HG02571 (cell line): ENCODE results near the gene PDXDC1.
"Not testable (repeated sequence)": the region's sequence is repeated elsewhere in the genome, so short reads cannot be mapped to it uniquely, and the experiment has no call there.

Experiments
- ATAC-seq: cut with Tn5 transposase; IDR thresholded peaks from one replicate; pipeline ENCODE4 v1.9.1; 2021; ENCODE audit warnings: mild to moderate bottlenecking, moderate library complexity; ENCODE audit not compliant: unreplicated experiment

The PDXDC1 gene

DNA sequence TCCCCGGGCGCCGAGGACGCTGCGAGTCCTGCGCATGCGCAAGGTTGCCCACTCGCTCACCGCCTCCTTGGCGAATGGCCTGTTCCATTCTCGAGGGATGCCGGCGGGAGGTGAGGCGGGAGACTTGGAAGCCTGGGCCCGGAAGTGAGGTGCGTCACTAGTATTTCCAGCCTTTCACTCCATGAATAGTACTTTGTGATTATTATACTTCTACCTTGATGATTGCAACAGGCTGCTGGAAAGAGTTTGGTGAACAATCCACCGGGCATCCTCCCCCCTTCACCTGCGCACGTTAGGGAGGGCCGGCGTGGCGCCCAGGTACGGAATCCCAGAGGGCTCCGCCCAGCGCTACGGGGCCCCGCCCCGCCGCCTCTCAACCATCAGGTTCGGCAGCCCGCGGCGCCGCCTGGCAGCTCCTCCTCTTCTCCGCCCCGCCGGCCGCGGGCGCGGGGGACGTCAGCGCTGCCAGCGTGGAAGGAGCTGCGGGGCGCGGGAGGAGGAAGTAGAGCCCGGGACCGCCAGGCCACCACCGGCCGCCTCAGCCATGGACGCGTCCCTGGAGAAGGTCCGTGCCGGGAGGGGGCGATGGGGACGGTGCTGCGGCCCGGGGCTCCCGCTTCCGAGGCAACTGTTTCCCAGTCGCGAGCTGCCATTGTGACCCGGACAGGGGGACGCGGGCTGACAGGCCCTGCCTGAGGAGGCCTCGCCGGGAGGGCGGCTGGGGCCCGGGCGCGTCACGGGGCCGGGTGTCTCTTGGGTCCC, at the start of gene PDXDC1:
TSS of gene PDXDC1 (plus strand) at position 371 of the 762 bp plus-strand sequence. CDS start at position 545, 174 bp downstream.
- ATAC-seq = peak; percentile 88

- ATAC-seq = not testable (repeated sequence)
Observed at GRCh38 chr16:14928064-14928714, 46.6 kb upstream of the PDXDC1 start.

GRCh38 chr16:14929176-14929575, 45.6 kb upstream of the PDXDC1 start:
- not testable (repeated sequence) for ATAC-seq

DNA sequence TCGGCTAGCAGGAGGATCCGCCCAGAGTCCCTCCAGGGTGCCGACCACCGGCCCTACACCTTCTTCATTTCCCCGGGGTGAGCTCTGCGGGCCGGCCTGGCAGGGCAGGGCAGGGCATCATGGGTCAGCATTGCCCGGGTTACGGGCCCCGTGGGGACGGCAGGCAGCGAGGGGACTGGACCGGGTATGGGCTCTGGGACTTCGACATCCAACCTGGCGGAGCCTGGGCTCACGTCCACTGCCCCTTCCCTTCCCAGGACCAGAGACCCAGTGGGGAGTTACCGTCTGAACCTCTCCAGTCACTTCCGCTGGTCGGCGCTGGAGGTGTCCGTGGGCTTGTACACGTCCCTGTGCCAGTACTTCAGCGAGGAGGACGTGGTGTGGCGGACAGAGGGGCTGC, 44.6 kb upstream of the PDXDC1 start:
- not testable (repeated sequence) for ATAC-seq

GRCh38 chr16:14930971-14931370, 43.9 kb upstream of the PDXDC1 start:
- not testable (repeated sequence) for ATAC-seq

DNA sequence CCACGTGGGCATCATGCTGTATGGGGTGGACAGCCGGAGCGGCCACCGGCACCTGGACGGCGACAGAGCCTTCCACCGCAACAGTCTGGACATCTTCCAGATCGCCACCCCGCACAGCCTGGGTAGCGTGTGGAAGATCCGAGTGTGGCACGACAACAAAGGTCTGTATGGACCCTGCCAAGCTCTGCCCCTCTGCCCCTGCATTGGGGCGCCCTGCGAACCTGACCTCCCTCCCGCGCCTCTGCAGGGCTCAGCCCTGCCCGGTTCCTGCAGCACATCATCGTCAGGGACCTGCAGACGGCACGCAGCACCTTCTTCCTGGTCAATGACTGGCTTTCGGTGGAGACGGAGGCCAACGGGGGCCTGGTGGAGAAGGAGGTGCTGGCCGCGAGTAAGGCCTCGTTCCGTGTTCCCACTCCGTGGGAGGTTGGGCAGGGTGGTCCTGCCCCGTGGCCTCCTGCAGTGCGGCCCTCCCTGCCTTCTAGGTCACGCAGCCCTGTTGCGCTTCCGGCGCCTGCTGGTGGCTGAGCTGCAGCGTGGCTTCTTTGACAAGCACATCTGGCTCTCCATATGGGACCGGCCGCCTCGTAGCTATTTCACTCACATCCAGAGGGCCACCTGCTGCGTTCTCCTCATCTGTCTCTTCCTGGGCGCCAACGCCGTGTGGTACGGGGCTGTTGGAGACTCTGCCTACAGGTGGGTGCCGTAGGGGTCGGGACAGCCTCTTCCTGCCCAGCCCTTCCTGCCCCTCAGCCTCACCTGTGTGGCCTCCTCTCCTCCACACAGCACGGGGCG, 42.0 kb upstream of the PDXDC1 start:
- not testable (repeated sequence) for ATAC-seq

GRCh38 chr16:14937143-14937542, 37.7 kb upstream of the PDXDC1 start, which contains the start of gene NPIPA1:
NPIPA1 (plus strand) TSS chr16:14937443; CDS start chr16:14937443, 0 bp downstream.
- ATAC-seq = not testable (repeated sequence)

GRCh38 chr16:14937994-14938393, 36.8 kb upstream of the PDXDC1 start:
- ATAC-seq = not testable (repeated sequence)

DNA sequence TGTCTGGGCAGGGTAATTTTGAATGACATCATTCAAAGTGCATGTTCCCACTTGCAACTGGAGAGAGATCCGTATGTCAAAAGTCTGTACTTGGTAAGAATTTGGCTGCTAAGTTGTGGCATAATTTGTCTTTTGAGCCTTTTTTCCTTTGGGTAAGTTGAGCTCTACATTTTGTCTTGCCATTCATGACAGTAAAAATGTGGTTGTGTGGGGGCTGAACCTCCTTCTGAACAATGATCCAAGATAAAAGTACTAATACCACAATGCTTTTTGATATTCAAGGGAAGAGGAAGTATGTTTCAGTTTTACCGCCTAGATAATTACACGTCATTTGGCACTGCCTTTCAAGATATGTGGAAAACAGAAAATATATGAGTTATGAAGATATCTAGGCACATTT, 32.1 kb upstream of the PDXDC1 start:
- ATAC-seq = not testable (repeated sequence)

GRCh38 chr16:14955546-14956231, 19.1 kb upstream of the PDXDC1 start:
- ATAC-seq = no peak

DNA sequence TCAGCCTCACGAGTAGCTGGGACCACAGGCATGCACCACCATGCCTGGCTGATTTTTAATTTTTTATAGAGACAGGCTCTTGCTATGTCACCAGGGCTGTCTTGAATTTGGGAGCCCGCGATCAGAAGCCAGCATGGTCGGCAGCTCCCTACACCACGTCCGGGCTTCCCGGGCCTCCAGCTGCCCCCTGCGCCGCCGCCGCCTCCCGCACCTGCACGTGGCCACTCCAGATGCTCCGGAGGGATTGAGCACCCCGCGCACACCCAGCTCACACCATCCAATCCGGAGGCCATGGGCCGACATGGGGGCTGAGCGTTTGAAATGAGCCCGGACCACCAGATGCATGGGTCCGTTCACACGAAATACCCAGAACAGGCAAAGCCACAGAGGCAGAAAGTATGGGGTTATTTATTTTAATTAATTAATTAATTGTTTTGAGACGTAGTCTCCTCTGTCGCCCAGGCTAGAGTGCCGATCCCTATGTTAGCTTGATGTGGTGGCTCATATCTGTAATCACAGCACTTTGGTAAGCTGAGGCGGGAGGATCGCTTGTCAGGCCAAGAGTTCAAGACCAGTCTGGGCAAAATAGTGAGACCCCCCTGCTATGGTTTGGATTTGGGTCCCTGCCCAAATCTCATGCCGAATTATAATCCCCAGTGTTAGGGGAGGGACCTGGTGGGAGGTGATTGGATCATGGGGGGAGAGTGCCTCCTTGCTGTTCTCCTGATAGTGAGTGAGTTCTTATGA, 17.1 kb upstream of the PDXDC1 start:
- ATAC-seq = no peak

- no peak for ATAC-seq
Observed at GRCh38 chr16:14958323-14958600, 16.6 kb upstream of the PDXDC1 start.

DNA sequence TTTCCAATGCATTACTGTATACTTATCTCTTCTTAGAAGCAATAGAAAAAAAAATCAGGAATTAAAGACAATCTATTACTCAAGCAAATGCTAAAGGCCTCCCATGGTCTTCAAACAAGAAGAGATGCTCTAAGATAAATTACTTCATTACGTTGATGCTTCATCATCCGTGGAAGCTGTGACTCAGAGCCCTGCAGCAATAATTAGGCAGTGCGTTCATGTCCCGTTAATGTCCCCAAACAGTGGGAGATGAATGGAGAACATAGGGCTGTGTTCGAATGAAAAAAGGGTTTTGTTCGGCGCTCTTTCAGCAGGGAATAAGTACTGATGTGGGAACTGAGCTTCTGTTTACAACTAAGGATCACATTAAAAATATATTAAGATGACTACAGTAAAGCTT, 15.9 kb upstream of the PDXDC1 start:
- no peak for ATAC-seq

GRCh38 chr16:14961405-14962186, 13.2 kb upstream of the PDXDC1 start:
- no peak for ATAC-seq

- ATAC-seq = no peak
Observed at GRCh38 chr16:14963281-14964173, 11.3 kb upstream of the PDXDC1 start.

GRCh38 chr16:14965328-14965727, 9.5 kb upstream of the PDXDC1 start:
- no peak for ATAC-seq

DNA sequence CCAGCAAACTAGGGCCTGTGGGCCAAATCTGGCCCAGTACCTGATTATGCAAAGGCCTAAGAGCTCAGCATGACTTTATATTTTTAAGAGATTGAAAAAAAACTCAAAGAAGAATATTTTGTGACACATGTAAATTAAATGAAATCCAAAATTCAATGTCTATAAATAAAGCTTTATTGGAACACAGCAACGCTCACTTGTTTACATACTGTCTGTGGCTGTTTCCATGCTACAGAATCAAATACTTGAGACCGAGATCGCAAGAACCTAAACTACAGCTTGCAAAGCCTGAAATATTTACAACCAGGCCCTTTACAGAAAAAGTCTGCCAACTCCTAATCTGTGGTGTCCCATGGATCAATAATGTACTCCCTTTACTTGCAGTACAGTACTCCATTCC, 5.0 kb upstream of the PDXDC1 start:
- ATAC-seq = not testable (repeated sequence)

GRCh38 chr16:14971621-14972228, 3.1 kb upstream of the PDXDC1 start:
- not testable (repeated sequence) for ATAC-seq
